Measurements from ENCODE around the gene ADAM11.
A peak's percentile ranks its signal among the peaks of the same experiment; 100 is the strongest.

ADAM11 gene

DNA sequence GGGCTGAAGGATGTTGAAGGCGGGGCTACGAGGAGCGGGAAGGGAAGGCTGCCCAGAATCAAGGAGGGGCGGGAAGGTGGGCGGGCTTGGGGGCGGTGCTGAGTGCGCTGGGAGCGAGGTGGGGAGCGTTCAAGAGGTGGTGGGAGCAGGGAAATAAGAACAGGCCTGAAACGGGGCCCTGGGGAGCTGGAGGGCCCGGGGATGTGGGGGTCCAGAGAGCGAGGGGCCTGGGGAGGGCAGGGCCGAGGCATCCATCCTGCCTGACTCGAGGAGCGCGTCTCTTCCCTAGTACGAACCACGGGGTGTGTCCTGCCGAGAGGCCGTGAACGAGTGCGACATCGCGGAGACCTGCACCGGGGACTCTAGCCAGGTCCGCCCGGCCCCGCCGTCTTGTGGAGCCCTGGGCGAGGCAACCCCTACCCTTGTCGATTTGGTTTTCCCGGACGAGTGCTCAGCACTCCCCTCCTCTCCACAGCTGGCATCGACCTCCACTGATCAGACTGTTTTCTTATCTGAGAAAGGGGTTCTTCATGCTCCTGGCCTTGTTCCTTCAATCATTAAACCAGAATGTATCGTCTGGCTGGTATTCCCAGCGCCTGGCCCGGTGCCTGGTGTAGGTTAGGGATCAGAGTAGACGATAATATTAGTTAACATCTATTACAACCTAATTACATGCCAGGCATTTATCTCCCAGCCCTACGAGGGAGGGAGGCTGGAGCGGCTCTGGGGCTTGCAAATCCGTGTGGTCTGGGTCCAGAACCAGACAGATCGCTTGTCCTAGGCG, 17.2 kb downstream of the ADAM11 start:
- peak in 1 of 2 donors; percentile 20 for DNase-seq (ENCODE audit: low read depth in 2 of 2)

DNA sequence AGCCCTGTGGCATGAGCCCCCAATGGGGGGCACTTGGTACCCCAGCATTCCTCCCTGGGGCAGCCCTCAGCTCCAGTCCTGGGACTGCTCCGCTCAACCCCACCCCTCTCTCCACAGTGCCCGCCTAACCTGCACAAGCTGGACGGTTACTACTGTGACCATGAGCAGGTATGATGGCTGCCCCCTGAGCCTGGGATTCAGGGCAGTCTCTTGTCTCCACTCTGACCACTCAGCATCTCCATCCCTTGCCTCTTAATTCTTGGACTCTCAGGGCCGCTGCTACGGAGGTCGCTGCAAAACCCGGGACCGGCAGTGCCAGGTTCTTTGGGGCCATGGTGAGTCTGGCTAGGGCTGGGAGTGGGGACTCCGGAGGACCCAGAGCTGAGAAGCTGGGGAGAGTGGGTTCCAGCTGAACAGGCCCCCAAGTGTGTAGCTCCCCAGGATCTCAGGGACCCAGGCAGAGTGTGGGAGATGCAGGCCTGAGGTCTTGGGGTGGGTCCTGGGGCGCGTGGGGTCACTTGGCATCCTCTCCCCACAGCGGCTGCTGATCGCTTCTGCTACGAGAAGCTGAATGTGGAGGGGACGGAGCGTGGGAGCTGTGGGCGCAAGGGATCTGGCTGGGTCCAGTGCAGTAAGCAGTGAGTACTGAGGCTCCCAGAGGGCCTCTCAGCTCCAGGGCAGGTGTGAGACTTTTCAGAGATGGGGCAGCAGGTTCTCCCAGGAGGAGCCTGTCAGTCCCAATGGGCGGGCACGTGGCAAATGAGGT, 18.0 kb downstream of the ADAM11 start:
- no peak for DNase-seq (ENCODE audit: low read depth in 2 of 2)

DNA sequence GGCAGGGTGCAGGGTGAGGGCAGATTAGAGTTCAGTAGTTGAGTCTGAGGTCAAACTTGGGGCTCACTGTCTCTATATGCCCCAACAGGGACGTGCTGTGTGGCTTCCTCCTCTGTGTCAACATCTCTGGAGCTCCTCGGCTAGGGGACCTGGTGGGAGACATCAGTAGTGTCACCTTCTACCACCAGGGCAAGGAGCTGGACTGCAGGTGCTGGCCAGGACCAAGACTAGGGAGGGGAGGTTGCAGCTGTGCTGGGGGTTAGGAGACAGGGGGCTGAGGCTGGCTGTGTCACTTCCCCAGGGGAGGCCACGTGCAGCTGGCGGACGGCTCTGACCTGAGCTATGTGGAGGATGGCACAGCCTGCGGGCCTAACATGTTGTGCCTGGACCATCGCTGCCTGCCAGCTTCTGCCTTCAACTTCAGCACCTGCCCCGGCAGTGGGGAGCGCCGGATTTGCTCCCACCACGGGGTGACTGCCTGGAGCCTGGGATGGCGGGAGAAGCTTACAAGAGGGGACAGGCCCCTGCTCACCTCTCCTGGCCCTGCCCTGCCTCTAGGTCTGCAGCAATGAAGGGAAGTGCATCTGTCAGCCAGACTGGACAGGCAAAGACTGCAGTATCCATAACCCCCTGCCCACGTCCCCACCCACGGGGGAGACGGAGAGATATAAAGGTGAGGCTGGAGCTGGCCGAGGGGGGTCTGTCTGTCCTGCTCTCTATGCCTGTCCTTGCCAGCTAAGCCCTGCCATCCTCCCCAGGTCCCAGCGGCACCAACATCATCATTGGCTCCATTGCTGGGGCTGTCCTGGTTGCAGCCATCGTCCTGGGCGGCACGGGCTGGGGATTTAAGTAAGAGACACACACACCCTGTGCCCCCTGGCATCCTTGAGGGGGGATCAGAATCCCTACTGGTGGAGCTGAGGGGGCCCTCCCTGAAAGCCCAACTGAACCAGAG, 18.9 kb downstream of the ADAM11 start:
- no peak for DNase-seq (ENCODE audit: low read depth in 2 of 2)

DNA sequence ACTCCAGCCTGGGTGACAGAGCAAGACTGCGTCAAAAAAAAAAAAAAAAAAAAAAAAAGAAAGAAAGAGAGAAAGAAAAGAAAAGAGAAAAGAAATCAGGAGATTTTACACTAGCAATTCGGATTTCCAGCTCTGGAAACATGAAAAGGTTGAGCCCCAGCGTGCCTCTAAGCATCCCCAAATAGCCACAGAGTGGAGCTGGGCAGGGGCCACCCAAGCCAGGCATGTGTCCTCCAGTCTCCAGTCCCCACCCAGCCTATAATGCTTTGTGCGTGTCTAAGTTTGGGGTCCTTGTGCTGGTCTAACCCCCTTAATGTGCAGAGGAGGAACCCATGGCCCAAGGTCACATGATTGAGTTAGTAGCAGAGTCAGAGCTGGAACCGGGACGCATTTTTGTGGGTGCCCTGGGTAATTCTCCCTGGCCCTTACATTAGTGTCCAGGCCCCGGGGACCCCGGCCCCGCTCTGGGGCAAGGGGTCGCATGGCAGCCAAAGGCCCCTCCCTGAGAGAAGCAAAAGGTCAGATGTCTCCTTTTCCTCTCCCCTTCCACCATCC, 19.9 kb downstream of the ADAM11 start:
- DNase-seq (ENCODE audit: low read depth in 2 of 2), result no peak

DNA sequence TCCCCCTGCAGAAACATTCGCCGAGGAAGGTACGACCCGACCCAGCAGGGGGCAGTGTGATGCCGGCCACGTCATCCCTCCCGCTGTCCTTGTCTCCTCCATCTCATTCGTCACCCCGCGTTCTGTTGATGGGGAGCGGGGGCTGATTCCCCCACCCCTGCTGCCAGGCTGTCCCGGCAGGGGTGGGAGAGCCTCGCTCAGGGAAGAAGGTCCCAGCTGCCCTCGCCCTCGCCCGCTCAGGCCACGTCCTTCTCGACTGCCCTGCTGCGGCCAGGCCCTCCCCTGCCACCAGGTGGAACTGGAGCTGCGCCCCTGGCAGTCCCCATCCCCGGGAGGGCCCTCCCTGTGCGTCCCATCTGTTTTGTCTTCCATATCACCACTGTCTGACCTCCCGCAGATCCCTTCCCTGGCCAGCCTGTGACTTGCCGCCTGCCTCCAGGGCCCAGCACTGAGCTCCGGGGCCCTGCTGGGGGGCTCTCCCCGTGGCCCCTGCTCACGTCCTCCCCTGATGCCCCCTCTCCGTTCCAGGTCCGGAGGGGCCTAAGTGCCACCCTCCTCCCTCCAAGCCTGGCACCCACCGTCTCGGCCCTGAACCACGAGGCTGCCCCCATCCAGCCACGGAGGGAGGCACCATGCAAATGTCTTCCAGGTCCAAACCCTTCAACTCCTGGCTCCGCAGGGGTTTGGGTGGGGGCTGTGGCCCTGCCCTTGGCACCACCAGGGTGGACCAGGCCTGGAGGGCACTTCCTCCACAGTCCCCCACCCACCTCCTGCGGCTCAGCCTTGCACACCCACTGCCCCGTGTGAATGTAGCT, 20.6 kb downstream of the ADAM11 start:
- DNase-seq (ENCODE audit: low read depth in 2 of 2), result peak; percentile 77 to 78

DNA sequence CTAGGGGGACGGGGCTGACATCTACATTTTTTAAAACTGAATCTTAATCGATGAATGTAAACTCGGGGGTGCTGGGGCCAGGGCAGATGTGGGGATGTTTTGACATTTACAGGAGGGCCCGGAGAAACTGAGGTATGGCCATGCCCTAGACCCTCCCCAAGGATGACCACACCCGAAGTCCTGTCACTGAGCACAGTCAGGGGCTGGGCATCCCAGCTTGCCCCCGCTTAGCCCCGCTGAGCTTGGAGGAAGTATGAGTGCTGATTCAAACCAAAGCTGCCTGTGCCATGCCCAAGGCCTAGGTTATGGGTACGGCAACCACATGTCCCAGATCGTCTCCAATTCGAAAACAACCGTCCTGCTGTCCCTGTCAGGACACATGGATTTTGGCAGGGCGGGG, 21.4 kb downstream of the ADAM11 start:
- DNase-seq (ENCODE audit: low read depth in 2 of 2), result no peak

DNA sequence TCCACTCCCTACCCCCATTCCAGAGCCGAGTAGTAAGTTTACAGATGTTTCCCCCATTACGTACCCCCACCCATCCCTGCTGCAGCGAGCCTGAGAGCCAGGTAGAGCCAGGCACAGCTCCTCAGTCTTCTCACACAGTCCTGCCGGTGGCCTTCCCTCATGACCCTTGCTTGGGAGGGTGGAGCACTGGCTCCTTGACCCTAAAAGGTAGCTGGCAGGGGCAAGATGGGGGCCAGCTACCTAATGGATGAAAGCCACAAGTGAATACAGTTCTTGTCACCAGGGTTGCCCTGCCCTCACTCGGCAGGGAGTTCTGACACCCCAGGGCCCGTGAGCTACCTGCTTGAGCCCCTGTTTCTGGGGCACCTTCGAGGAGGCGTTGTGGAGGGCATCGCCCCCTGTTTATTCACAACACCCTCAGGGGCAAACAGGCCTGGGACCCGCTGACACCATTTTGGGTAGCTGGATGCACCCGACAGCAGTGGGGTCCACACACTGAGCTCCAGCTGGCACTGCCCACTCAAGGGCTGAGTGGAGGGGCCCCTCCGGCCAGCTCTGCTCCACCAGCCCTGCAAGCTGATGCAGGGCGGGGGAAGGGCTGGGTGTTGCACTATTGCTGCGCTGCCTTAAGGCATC, 22.2 kb downstream of the ADAM11 start:
- no peak for DNase-seq (ENCODE audit: low read depth in 2 of 2)

DNA sequence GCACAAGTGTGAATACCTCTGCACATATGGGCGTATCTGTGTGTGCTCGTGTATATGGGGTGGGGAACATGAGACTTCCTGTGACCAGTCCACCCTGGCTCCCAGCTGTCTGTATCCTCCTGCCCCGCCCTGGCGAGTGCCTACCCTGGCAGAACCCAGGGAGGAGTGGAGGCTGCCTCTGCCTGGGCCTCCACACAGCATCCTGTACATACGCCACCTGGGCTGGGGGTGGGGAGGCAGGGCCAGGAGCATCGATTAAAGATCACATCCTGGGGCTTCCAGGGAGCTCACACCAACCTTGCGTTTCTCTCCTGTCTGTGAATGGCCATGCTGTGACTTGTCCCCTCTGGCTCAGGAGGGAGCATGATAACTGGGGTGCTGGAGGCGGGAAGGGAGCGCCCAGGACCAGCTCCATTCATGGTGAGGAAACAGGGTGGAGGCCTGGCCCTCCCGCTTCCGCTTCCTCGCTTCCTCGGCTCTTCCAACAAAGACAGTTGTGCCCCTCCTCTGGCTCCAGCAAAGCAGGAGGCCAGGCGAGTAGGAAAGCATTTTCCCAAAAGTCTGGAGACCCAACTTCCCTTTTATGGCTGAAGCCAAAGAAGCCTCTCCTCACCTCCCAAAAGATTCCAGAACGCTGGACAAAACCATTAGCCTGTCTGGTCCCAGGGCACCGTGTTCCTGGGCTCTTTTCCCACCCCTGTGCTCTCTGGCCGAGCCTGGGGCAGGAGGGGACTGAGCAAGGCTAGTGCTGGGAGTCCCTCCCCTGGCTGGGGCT, 22.9 kb downstream of the ADAM11 start:
- DNase-seq (ENCODE audit: low read depth in 2 of 2), result no peak

DNA sequence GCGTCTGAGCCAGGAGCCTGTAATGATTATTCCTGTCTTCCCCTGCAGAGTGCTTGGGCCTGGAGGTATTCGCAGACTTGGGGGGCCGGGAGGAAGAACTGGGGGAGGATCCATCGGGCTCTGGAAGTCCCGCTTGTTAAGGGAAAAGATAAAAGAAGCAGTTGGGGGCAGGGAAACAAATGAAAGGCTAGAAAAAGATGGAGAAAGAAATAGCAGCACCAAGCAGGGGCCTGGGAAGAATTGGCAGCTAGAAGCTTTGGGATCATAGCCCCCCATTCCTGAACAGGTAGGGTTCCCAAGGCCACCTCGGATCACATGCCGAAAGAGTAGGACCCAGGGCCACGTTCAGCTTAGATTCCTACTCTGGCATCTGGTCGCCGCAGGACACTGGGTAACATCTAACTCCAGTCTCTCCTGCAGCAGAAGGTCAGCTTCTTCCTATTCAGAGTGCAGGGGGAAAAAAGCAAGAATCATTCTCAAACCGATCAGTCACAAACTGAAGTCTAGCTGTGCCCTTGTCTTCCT, 23.6 kb downstream of the ADAM11 start:
- DNase-seq (ENCODE audit: low read depth in 2 of 2), result no peak

DNA sequence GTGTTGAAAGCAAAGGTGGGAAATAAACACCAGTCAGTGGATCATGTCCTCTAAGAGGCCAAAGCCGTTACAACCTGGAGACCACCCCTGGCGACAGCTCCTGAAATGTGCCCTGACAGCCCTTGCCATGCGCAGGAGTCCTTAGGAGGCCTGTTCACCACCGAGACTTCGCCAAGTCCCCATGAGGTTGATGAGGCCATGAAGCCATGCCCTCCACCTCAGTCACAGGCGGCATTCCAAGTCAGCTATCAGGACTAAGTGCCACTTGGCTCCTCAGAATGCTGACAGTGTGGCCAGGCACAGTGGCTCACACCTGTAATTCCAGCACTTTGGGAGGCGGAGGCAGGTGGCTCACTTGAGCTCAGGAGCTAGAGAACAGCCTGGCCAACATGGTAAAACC, 27.1 kb downstream of the ADAM11 start:
- DNase-seq (ENCODE audit: low read depth in 2 of 2), result no peak

DNA sequence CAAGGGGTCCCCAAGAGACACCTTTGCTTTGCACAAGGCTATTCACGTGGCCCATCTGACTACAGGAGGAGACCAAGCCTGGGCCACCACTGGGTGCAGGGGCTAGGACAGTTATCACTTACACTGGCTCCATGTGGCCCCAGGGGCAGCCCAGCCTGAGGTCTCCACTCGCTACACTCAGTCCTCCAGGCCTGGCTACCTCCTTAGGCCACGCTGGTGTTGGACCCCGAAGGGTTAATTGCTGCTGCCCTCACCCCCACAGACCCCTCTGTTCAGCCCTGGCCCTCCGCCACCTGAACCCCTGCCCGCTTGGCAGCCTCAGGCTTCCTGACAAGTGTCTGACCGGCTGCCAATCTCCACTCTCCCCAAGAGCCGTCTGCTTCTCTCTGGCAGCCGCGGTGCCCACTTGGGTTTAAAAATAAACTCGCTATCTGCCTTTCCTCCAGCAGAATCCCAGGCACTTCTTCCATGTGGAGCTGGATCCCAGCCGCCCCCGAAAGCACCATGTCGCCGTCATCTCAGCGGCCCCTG, 27.8 kb downstream of the ADAM11 start:
- no peak for DNase-seq (ENCODE audit: low read depth in 2 of 2)

DNA sequence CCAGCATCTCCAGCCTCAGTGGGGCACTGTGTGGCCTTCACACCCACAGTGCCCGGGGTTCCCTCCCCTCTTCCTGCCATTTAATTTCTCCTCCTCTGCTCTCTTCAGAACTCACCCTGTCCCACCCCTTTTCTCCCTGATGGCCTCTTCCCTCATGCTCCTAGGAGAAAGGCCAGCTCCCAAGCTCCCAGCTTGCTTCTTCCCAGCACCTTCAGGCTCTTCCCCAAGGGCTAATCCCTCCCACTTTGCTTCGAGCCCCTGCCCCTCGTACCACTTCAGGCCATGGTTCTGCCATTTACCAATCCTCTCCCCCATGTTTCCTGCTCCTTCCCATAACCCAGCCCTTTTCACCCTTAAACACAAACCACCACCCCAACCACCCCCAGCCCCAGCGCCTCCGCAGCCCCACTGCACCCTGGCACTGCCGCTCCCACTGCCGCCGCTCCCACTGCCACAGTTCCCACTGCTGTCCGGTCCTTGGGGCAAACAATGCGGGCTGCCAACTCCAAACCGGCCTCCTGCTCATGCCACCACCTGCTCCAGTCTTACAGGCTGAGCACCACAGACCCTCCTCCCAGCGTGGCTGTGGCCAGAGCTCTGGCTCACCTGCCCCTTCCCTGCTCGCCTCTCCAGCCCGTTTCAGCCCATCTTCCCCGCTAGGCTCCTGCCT, 28.6 kb downstream of the ADAM11 start:
- no peak for DNase-seq (ENCODE audit: low read depth in 2 of 2)

DNA sequence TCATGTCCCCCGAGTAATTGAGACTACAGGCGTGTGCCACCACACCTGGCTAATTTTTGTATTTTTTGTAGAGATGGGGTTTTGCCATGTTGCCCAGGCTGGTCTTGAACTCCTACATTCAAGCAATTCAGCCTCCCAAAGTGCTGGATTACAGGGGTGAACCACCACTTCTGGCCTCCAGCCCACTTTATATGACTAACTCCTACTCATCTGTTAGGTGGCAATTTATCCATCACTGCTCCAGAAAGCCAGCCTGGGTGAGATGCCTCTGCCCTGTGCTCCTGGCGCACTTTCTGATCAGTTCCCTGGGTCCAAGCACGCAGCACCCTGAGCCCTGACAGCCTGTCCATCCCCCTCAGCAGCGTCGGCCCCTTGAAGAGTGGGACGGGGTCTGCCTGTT, 29.4 kb downstream of the ADAM11 start:
- no peak for DNase-seq (ENCODE audit: low read depth in 2 of 2)

DNA sequence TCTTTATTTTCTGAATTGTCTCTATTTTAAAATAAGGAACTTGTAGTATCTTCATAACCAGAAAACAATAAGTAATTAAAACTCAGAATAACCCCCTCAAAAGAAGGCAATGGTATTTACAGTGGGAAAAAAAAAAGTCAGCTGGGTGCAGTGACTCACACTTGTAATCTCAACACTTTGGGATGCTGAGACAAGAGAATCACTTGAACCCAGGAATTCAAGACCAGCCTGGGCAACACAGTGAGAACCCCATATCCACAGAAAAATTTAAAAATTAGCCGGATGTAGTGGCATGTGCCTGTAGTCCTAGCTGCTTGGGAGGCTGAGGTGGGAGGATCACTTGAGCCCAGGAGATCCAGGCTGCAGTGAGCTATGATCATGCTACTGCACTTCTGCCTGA, 33.5 kb downstream of the ADAM11 start:
- no peak for DNase-seq (ENCODE audit: low read depth in 2 of 2)

DNA sequence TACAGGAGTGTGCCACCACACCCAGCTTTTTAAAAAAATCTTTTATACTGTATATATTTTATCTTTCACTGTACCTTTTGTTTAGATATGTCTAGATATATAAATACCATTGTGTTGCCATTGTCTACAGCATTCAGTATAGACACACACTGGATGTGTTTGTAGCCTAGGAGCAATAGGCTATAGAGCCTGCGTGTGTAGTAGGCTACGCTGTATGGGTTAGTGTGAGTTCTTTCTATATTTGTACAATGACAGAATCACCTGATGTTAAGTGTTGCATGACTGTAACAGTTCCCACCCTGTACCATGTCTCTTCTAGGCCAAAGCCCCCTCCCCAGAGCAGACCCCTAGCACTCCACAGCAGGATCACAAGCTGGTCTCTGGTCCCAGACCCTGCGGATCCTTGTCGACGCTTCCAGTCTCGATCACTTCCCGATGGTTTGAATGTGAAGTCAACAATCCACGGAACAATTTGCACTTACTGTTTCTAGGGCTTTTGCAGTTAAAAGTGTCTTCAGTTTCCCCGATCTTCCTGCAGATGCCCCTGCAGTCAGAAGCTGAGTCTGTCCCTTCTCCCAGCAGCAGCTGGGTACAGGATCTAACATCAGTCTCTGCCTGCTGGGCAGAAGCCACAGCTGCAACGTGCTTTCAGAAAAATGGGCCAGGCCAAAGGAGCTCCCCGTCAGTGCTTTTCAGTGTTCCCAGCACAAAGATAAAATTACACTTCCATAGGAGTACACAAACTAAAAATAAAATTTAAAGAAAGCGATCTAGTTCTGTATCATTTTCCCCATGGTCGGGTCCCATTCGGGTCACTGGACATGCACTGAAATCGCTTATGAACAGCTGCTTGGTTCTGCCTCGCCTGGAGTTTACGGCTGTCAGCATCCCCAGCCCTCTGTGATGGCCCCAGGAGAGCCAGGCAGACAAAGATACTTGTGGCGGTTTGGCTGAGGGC, 35.4 kb downstream of the ADAM11 start:
- no peak for DNase-seq (ENCODE audit: low read depth in 2 of 2)

DNA sequence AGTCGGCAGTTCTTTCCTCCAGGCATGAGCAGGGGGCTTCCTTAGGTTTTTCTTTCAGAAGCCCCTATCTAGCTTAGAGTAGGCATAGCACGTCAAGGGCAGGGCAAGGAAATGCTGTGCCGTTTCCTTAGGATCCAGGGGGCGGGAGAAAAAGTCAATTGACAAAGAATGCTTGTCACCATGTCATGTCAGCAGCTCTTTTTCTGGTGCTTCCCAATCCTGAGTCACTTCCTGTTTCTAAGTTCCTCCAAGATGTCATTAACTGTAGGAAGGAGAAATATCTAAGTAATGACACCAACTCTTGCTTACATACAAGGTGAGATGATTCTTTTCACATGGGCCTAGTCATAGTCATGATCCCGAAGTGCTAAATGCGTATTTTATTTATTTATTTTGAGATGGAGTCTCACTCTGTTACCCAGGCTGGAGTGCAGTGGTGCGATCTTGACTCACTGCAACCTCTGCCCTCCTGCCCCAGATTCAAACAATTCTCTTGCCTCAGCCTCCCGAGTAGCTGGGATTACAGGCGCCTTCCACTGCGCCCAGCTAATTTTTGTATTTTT, 36.1 kb downstream of the ADAM11 start:
- no peak for DNase-seq (ENCODE audit: low read depth in 2 of 2)

DNA sequence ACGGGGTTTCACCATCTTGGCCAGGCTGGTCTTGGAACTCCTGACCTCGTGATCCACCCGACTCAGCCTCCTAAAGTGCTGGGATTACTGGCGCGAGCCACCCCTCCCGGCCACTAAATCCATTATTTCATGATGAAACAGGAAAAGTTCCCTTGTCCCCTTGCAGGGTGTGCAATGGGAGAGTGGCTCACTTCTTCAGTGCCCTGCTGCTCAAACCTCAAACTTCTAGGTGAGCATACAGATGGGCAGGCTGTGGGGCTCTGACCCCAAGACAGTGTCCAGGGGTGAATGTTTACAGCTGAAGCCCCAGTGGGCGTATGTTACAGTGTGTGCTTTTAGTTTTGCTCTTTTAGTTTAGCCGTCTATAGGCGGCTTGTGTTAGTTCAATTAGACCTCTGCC, 36.6 kb downstream of the ADAM11 start:
- DNase-seq (ENCODE audit: low read depth in 2 of 2), result no peak

All from stimulated activated CD8-positive, alpha-beta memory T cell treated with anti-CD3 and anti-CD28 coated beads, Interleukin-2, amount 100 ng/mL, for 48 hours (primary cell).